ENCODE data around the gene PHYHD1.

Gene PHYHD1

GRCh38 chr9:128901822-128902221 lies 19.0 kb upstream of the PHYHD1 start:
- DNase-seq: no peak

- peak; percentile 61 to 96 (median 76) for DNase-seq
These were observed 18.3 kb upstream of the PHYHD1 start for GRCh38 chr9:128902351-128903078.

- DNase-seq: no peak
These were observed 17.7 kb upstream of the PHYHD1 start for GRCh38 chr9:128903079-128903461.

- peak in 1 of 5 experiments; percentile 55 for DNase-seq
These were observed 16.7 kb upstream of the PHYHD1 start for GRCh38 chr9:128903871-128904620.

- DNase-seq: no peak
These were observed 14.8 kb upstream of the PHYHD1 start for GRCh38 chr9:128905964-128906363.

- no peak for DNase-seq
These were observed 14.0 kb upstream of the PHYHD1 start for GRCh38 chr9:128906741-128907140.

- DNase-seq: no peak
These were observed 12.4 kb upstream of the PHYHD1 start for GRCh38 chr9:128908372-128908771.

GRCh38 chr9:128909859-128910258 lies 10.9 kb upstream of the PHYHD1 start:
- DNase-seq: peak in 1 of 5 experiments; percentile 38

- no peak for DNase-seq
These were observed 9.9 kb upstream of the PHYHD1 start for GRCh38 chr9:128910906-128911305.

- no peak for DNase-seq
These were observed 9.2 kb upstream of the PHYHD1 start for GRCh38 chr9:128911529-128912035.

- no peak for DNase-seq
These were observed 8.4 kb upstream of the PHYHD1 start for GRCh38 chr9:128912270-128912853.

- no peak for DNase-seq
These were observed 7.5 kb upstream of the PHYHD1 start for GRCh38 chr9:128913048-128913900.

- DNase-seq: no peak
These were observed 6.6 kb upstream of the PHYHD1 start for GRCh38 chr9:128913995-128914772.

- DNase-seq: no peak
These were observed 4.6 kb upstream of the PHYHD1 start for GRCh38 chr9:128916204-128916603.

GRCh38 chr9:128916745-128917144 lies 4.0 kb upstream of the PHYHD1 start:
- DNase-seq: no peak

GRCh38 chr9:128917151-128917849 lies 3.5 kb upstream of the PHYHD1 start:
- DNase-seq: no peak

GRCh38 chr9:128918921-128919320 lies 1.9 kb upstream of the PHYHD1 start:
- DNase-seq: no peak

- no peak for DNase-seq
These were observed 1.2 kb upstream of the PHYHD1 start for GRCh38 chr9:128919402-128920089.

GRCh38 chr9:128921881-128922763 lies 1.3 kb downstream of the PHYHD1 start:
- no peak for DNase-seq

- no peak for DNase-seq
These were observed 2.7 kb downstream of the PHYHD1 start for GRCh38 chr9:128923493-128923883.

All from T-helper 2 cell (primary cell).